GM19395 (cell line): ENCODE measurements around the gene ODF4.
"Not testable (repeated sequence)": the region's sequence is repeated elsewhere in the genome, so short reads cannot be mapped to it uniquely, and the experiment has no call there.

Source experiments
- ATAC-seq: cut with Tn5 transposase; IDR thresholded peaks from one replicate; pipeline ENCODE4 v1.9.1; 2021; ENCODE audit warnings: mild to moderate bottlenecking, moderate library complexity; ENCODE audit not compliant: unreplicated experiment

The ODF4 gene

DNA sequence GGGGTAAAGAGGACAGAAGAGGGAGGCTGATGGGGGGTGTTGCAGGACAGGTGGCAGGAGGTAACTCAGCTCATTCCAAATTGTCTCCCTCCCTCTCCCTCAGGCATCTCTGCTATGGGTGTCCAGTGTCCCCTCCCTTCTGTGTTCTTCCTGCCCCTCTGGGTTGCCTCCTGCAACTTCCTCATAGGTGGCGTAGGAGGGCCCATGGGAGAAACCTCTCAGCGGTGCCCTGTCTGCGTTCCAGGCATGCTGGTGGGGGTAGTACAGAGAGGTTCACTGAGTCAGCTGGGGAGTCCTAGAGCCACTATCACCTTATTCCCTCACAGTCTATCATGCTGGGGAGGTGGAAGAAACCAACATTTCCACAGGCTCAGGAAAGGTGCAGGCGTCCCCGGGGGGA, 14.7 kb upstream of the ODF4 start:
- no peak for ATAC-seq

DNA sequence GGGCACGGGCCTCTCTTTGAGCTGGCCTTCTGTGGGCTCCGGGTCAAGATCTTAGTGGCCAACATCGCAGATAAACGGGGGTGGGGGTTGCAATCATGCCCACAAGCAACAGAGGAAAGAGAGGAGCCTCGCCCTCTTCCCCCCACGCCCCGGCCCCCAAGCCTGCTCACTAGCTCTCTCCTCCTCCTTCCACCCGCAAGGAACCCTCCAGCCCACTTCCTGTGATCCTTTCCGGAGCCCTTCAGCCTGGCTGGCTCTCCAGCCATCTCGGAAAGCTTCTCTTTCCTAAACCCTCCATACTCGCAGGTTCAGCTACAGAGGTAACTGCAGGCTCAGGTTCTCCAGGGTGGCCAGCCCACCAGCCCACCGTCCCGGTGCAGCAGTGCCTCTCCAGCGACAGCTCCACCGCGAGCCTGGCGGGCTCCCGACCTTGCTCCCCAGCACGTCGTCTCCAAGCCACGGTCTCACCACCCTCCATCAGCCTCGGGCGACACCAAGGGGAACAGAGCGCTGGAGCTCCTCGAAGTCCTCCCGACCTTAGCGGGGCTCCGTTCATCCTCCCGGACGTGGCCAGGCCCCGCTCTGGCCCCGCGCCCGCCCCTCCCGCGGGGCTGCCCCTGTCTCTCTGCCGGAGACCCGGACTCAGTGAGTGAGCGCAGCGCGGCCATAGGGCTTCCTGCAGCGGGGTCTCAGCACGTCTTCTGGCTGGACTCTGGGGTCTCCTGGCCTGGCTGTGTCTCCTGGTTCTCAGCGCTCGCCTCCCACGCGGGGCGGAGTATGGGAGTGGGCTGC, 12.9 kb upstream of the ODF4 start:
- no peak for ATAC-seq

DNA sequence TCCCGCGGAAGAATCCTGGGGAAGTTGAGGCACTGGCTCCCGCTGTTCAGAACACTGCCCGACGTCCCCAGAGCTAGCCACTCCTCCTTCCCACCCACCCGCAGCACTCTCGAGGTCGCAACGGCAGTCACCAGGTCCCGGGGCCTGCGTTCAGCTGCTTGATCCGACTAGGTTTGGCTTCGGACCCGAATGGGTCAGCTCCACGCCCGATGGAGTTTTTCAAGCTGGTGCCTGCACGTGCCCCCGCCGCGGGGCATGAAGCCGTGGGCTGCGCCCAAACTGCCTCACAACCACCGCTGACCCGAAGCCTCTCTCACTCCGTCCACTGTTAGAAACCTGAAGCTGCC, 12.4 kb upstream of the ODF4 start:
- no peak for ATAC-seq

DNA sequence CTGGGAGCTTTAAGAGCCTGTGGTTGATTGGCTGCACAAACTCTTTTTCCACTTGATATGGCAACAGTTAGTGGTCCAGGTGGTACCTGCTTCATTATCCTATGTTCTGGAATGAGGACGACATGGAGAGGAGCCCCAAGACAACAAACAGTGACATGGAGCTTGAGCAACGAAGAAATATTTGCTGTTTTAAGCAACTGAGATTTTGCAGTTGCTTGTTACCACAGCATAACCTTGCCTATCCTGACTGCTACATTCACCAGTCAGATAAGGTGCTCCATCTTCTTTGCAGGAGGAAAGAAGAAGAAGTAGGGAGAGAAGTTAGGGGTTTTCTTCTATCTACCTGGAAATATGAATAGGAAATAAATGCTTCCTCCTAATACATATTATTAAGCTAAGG, 7.5 kb upstream of the ODF4 start:
- no peak for ATAC-seq

DNA sequence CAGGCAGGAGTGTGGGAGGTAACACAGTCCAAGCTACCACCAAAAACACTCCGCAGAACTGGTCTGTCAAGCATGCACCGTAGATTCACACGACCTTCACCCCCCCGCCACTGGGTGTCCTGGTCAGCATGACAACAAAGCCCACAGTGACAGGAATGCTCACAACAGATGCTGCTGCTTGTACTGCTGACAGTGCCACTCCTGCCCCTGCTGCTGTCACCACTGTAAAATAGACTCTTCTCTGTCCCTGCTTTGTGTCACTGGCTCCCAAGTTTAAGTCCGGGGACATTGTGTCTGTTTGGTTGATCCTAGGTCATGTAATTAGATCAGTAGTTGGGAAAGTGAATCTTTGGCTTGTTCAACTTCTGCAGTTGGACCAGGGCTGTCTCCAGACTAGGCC, 7.0 kb upstream of the ODF4 start:
- ATAC-seq: no peak

DNA sequence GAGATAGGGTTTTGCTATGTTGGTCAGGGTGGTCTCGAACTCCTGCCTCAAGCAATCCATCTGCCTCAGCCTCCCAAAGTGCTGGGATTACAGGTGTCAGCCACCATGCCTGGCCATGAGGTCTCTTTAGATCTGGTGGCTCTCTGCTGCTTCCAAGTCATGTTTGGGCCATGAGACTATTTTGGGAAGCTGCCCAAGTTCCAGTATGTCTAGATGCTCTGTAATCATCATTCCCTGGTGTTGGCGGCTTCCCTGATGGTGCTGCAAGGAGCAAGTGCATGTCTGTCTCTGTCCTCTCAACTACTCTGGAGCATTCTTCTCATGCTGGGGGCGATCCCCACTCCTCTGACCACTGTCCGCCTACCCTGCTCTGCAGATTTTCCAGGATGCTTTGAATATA, 6.4 kb upstream of the ODF4 start:
- ATAC-seq: no peak

DNA sequence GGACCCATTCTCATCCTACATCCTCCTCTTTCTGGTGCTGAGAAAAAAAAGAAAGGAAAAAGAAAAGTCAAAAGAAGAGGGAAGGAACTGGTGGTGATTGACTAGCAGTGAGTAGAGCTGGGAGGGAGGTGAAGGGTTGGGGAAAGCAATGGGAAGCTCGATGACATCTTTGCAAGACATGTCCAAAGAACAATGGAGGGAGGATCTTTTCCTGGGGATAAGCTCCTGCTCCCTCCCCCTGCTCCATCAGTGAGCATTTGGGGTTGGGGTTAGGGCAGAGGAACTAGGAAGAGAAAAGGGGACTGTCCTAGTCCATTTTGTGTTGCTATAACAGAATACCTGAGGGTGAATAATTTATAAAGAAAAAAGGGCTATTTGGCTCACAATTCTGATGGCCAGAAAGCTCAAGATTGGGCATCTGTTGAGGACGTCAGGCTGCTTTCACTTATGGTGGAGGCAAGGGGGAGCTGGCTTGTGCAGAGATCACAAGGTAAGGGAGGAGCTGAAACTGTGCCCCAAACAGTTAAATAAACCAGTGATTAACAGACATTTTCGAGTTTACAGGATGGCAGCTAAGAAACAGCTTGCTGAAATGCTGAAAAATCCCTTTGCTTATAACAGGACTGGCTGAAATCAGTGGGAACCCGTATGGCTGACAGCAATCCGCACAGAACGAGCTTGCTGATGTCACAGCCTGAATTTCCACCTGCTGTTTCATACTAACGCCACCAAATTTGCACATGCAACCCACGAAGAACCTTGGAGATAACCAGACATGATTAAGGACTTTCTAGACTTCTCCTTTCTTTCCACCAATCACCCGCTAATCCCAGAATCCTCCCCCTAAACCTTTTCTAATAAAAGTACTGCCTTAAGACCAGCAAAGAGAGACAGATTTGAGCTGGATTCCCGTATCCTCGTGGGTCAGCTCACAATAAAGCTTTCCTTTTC, 1.6 kb upstream of the ODF4 start:
- ATAC-seq: no peak

DNA sequence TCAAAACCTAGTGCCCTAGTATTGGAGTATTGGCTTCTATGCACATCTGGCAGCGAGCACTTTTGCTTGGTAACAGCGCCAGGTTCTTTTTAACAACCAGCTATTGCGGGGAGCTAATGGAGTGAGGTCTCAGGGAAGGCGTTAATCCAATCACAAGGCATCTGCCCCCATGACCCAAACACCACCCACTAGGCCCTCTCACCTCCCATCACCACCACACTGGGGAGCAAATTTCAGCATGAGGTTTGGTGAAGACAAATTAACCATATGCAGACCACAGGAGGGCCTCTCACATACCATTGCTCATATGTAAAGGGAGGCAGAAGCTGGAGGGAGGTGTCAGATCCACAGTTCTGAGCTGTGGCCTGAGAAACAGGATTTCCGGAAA, 893 bp upstream of the ODF4 start:
- no peak for ATAC-seq

DNA sequence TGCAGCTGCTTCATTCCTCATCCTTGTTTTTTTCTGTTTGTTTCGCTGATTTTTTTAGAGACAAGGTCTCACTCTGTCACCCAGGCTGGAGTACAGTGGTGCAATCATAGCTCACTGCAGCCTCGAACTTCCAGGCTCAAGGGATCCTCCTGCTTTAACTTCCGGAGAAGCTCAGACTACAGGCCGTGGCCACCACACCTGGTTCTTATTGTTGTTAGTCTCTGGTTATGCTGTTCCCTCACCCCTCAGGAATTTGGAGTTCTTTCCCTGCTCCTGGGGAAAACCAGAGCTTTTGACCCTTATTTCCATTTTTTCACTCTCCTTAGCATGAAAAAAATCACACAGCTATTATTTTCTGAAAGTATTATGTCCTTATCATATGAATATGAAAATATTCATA, 1.8 kb downstream of the ODF4 start:
- ATAC-seq: no peak

DNA sequence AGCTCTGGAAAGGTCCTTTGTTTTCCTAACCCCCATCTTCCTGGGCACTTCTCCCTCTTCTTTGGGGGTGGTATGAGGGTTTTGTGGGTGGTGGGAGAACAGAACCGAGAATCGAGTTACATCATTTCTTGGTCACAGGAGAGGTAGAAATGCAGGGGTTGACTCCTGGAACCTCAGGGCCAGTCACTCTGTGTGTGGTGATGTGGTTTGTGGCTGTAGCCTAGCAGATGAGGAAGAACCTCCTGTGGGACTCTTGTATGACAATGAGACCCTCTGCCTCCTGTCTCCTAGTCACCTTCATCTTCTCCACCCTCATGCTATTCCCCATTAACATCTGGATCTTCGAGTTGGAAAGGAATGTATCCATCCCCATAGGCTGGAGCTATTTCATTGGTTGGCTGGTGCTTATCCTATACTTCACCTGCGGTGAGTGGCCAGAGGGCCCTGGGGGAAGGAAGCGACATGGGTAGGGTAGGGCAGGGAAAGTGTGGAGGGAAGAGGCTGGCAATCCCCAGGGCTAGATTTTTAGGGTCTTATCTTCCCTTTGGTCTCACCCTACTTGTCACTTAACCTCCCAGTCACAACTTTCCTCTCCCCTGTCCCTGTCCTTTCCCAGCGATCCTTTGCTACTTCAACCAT, 5.5 kb downstream of the ODF4 start:
- ATAC-seq: no peak

DNA sequence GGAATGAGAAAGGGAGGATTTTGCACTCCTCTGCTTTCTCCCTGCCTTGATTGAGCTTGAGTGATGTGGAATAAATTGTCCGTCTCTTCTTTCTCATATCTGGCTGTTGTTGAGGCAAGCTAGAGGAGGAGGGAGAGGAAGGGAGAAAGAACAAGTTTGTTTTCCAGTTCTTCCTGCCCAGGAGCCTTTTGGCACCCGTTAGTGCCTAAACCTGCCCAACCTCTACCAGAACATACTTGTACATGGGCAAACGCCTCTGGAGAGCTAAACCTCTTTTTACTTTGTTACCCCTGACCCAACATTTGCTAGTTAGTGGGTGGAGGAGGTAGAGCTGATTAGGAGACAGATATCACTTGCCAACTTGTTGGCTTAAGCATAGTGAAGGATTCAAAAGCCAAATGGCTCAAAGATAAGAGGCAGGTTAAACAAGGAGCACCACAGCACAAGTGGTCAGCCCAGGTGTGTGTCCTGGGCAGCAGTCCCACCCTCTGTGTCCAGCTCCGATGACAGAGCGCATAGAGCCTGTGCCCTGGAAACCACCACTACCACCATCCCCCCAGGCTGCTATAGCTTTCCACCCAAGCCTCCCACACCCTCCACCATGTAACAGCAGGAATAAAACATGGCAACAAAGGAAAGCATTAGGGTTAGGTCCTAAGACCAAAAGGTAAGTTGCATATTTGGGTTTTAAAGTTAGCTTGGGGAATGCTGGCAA, 6.5 kb downstream of the ODF4 start:
- no peak for ATAC-seq

DNA sequence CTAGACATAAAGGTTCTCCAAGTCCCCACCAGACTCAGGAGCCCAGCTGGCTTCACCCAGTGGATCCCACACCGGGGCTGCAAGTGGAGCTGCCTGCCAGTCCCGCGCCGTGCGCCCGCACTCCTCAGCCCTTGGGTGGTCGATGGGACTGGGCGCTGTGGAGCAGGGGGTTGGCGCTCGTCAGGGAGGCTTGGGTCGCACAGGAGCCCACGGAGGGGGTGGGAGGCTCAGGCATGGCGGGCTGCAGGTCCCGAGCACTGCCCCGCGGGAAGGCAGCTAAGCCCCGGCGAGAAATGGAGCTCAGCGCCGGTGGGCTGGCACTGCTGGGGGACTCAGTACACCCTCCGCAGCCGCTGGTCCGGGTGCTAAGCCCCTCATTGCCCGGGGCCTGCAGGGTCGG, 7.4 kb downstream of the ODF4 start:
- not testable (repeated sequence) for ATAC-seq

DNA sequence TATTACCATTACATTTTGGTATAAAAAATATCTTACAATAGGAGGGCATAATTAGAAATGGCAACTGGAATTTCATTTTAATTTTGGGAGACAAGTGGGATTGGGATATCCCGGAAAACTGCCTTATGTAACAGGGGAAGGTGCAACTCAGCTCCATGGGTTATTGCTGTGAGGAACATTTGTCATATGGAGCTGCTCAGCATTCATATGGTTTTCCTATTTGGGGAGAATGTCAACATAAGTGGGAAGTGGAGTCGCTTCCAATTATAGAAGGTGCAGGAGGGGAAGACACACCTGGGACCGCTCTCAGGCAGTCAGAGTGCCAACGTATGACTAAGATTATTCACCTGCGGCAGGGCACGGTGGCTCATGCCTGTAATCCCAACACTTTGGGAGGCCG, 10.7 kb downstream of the ODF4 start:
- no peak for ATAC-seq

DNA sequence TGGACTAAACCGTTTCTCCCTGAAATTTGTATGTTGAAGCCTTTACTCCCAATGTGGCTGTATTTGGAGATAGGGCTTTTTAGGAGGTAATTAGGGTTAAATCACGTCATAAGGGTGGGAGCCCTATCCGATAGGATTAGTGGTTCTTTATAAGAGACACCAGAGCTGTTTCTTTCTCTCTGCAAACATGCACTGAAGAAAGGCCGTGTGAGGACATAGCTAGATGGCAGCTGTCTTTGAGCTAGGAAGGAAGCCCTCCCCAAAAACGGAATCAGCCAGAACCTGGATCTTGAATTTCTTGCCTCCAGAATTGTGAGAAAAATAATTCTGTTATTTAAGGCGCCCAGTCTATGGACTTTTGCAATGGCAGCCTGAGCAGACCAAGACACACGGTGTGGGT, 14.1 kb downstream of the ODF4 start:
- ATAC-seq: no peak

DNA sequence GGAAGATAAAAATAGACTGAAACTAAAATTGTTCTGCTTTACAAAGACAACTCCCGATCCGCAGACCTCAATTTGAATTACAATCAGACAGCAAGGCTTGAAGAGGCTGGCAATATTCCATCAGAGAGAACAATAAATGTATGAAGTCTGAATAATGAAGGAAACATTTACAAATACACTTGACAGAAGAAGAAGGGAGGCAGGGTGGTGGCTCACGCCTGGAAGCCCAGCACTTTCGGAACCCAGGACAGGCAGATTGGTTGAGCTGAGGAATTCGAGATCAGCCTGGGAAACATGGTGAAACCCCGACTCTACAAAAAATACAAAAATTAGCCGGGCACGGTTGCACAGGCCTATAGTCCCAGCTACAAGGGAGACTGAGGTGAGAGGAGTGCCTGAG, 14.6 kb downstream of the ODF4 start:
- no peak for ATAC-seq

DNA sequence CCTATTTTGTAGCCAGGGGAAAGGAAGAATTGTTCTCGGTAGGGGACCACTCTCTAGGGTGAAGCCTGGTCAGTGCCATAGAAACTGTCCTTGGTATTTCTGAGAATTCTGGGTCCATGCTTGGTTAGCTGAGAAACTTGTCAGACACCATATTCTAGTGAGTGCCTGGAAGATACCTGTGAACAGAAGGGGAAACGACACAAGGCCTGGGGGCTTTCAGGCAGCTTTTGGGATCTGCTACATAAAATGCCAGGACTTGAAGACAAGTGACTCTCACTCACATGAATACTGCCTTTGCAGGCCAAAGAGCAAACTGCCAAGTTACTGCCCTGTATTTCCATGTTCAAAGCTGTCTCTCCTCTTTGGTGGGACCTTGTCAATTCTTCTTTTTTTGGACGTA, 18.3 kb downstream of the ODF4 start:
- no peak for ATAC-seq

DNA sequence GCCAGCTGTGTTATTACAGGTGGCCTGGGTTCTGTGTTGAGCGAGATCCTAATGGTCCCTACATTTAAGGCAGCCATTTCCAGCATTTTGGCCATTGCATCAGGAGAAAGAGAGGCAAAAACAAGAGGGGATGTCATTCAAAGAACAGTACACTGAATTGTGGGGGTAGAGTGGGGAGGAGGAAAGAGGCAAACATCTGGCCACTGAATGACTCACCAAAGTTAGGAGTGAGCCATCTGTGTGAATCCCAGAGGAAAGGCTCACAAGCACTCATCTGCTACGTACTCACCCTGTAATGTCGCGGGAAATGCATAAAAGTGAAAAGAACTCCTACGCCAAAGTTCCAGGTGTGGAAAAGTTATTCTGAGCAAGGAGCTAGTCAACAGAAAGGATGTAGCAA, 20.1 kb downstream of the ODF4 start:
- no peak for ATAC-seq

DNA sequence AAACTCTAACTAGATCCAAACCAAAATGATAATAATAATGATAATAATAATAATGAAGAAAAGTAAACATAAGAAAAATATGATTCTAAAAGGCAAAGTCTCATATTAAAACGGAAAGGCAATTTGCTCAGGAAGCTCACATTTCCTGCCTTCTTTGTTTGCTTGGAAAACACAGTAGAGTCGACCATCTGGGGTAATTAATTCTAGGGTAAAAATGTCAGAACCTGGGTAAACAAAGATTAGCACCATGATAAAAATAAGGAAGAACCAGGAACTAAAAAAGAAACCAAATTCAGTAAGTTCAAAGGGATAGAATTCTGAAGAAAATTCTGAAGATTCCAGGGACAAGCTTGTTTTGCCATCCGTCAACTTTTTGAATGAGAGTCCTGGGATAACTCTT, 20.6 kb downstream of the ODF4 start:
- no peak for ATAC-seq

DNA sequence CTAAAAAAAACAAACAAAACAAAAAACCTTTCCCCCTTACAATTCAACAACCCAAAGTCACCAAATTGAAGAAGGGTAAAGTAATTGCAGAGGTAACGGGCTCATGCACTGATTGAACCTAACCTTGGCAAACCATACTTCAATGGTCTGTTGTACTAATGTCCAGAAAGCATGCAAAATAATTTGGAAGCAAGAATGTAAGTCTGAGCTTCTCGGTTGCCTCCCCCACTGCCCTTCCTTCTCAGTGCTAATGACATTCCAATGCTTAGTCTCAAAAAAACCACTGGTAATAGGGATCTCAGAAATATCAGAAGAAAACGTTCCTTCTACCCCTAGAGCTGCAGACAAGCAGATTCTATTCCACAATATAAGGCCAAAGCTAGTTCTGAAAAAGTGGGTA, 21.1 kb downstream of the ODF4 start:
- no peak for ATAC-seq

DNA sequence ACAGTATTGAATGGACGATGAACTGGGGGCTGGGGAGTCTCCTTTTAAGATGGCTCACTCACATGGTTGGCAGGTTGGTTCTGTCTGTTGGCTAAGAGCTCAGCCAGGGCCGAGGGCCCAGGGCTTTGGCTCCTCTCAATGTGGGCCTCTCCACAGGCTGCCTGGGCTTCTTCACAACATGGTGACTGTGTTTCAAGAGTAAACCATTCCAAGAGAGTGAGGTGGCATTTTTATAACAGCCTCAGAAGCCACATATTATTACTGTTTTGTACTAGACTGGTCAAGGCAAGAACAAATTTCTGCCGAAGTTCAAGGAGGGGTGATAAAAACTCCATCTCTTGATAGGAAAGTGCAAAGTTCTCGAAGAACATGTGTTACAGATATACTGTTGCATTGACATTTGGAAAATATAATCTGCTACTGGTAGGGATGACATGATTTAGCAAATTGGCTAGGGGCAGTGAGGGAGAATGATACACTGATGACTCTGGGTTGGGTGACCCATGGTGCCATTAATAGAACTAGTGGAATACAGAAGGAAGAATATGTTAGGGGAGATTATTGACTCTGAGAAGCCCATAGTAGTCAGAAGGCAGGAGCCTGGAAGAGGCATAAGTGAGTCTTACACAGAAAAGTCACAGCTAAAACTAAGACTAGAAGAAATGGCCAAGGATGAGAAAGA, 23.2 kb downstream of the ODF4 start:
- no peak for ATAC-seq

DNA sequence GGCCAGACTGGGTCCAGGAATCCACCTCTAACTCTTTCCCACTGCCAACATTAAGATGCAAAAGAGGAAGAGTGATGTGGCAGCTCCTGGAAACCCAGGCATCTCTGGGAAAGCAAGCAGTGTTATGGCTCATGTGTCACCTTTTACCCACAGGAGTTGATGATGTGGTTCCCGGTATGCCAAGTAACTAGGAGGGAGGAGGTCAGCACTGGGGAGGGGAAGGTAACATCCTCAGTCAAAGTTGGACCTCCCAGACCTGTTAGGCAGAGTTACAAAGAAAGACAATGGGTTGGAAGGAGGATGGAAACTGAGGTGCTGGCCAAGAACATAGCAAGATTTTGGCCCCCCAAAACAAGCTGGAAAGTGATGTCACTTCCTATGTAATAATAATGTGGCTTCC, 25.5 kb downstream of the ODF4 start:
- no peak for ATAC-seq
